Dedifferentiated amniotic fluid mesenchymal stem cell (primary cell): ENCODE measurements around the gene STAC3.

Experiments used
- DNase-seq: peaks from one replicate; pipeline ENCODE4 v3.0.0-alpha.2; 2016; ENCODE audit errors: extremely low spot score

The STAC3 gene

DNA sequence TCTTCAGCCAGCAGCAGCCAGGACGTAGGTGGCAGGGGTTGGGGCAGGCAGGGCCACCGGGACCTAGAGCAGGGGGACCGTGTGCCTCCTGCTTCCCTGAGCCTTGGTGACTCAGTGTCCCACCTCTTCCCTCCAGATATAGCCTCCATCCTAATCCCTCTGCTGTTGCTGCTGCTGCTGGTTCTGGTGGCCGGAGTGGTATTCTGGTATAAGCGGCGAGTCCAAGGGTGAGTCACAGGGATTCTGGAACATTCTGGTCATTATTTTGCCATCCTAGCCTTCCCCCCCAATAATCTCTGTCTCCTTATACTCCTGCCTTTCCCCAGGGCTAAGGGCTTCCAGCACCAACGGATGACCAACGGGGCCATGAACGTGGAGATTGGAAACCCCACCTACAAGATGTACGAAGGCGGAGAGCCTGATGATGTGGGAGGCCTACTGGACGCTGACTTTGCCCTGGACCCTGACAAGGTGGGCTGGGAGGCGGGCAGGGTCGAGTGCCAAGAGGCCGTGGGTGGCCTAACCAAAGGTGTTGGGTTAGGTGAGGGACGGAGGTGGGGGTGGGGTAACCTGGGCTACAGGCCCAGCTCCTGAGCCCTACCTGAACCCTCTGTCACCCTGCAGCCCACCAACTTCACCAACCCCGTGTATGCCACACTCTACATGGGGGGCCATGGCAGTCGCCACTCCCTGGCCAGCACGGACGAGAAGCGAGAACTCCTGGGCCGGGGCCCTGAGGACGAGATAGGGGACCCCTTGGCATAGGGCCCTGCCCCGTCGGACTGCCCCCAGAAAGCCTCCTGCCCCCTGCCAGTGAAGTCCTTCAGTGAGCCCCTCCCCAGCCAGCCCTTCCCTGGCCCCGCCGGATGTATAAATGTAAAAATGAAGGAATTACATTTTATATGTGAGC is 38.9 kb downstream of the STAC3 start:
- DNase-seq, result no peak

DNA sequence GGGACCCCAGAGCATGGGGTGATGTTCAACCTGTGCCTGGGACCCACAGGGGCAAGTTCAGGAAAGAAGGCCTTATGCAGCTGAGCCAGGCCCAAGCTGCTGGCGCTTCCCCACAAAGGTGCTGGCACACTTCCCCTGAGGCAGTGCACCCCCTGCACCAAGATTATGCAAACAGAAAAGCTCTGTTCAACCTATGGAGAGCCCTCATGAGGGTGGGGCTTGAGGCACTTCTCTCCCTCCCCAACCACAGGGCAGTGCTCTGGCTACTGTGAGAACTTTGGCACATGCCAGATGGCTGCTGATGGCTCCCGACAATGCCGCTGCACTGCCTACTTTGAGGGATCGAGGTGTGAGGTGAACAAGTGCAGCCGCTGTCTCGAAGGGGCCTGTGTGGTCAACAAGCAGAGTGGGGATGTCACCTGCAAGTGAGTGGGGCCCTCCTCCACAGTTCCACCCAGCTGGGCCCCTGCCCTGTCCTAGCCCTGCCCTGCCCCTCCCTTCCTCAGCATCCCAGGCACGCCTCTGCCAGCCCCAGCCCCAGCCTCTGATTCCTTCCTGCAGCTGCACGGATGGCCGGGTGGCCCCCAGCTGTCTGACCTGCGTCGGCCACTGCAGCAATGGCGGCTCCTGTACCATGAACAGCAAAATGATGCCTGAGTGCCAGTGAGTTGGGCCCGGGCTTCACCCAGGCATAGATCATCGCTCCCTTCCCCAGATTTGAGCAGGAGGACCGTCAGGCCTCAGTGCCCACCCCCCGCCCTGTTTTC is 39.9 kb downstream of the STAC3 start:
- no peak for DNase-seq

DNA sequence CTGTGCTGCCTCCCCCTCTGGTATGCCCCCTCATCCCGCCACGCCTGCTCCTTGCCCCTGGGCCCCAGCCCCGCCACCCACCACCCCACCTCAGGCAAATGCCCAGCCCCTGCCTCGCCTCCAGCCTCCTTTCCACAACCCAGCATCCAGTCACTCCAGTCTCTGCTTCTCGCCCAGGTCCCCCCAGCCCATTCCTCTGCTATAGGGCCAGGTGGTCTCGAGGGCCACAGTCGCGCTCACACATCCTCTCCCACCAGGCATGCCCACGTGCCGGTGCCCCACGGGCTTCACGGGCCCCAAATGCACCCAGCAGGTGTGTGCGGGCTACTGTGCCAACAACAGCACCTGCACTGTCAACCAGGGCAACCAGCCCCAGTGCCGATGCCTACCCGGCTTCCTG is 40.5 kb downstream of the STAC3 start:
- no peak for DNase-seq

DNA sequence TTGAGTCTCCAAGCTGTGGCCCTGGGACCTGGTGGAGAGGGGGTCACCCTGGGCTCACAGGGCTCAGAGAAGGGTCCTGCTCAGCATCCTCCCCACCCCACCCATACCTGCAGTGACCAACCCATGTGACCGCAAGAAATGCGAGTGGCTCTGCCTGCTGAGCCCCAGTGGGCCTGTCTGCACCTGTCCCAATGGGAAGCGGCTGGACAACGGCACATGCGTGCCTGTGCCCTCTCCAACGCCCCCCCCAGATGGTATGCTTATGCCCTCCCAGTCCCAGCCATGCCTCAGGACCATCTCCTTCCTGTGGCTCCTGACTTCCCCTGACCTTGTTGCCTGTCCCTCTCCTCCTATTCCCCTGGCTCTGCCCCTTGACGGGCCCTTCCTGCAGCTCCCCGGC is 41.1 kb downstream of the STAC3 start:
- DNase-seq, result no peak

DNA sequence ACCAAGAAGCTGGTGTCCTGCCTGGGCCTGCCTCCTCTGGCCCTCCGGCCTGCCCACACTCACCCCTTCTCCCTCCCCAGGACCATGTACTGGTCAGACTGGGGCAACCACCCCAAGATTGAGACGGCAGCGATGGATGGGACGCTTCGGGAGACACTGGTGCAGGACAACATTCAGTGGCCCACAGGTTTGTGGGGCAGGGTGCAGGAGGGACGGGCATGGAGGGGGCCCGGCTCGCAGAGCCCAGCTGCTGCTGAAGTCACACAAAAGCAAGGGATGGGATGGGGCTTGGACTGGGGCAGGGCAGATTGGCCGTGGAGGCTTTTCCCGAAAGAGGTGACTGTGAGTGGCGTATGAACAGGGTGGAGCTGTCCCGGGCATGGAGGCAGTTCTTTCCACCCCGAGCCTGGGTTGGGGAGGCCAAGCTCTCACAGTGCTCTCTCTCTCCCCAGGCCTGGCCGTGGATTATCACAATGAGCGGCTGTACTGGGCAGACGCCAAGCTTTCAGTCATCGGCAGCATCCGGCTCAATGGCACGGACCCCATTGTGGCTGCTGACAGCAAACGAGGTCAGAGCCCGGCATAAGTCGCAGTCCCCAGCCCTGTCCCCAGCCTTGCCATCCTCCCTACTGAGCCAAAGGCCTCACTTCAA is 42.2 kb downstream of the STAC3 start:
- DNase-seq, result no peak

DNA sequence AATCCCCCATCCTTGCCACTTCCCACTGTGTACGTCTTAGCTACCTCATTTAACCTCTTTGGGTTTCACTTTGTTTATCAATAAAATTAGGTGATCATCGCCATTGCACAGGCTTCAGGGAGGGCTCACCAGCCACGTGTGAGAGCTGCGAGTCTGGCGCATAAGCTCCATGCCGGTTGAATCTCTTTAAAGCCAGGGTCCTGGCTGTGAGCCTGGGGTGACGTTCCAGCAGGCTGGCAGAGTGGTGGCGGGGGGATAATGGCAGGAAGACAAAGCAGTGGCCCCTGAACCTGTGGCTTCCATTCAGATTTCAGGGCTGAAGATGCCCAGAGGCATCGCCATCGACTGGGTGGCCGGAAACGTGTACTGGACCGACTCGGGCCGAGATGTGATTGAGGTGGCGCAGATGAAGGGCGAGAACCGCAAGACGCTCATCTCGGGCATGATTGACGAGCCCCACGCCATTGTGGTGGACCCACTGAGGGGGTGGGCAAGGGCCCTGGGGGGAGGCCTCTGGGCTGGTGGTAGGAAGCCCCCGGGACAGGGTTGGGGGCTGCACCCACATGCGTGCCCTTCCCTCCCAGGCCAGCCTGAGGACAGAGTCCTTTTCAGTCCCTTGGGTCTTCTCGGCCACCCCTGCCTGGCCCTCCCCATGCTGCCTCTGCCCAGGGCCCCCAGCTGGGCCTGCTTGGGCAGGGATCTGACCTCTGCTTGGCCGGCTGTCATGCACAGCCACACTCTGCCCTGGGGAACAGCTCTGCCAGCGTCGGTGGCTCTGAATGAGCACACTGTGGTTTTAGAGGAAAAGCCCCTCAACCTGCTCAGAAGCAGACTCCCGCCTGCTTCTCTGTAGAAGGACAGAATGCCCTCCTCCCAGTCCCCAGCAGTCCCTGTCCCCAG is 43.0 kb downstream of the STAC3 start:
- no peak for DNase-seq

DNA sequence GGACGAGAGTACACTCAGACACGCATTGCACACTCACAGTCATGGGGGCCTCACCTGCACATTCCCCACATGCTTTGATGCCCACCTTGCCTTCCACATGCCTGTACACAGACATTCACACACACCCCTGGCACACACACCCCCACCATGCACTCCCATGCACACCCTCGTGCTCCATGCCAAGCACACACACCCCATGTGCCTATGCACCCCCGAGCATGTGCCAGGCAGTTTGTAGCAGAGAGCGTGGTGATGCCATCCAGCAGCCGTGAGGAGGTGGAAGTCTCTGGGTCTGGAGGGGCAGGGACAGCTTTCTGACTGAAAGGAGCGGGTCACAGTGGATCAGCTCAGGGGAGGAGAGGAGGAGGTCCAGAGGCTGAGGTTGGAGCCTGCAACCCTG is 45.1 kb downstream of the STAC3 start:
- DNase-seq, result no peak

DNA sequence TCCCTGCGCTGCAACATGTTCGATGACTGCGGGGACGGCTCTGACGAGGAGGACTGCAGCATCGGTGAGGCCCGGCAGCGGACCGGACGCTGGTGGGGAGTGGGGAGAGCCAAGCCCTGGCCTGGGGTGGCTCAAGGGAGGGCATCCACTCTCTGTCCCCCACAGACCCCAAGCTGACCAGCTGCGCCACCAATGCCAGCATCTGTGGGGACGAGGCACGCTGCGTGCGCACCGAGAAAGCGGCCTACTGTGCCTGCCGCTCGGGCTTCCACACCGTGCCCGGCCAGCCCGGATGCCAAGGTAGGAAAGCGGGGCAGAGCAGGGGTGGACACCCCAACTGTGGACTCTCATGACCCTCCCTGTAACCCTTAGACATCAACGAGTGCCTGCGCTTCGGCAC is 45.8 kb downstream of the STAC3 start:
- DNase-seq, result no peak

DNA sequence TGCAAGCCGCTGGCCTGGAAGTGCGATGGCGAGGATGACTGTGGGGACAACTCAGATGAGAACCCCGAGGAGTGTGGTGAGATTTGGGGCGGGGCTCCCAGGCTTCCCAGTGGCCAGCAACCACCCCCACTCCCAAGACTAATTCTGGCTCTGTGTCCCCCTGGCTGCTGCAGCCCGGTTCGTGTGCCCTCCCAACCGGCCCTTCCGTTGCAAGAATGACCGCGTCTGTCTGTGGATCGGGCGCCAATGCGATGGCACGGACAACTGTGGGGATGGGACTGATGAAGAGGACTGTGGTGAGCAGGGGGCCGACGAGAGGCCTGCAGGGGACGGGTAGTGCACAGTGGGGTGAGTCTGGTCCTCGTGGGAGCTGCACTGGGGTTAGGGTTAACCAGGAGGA is 46.5 kb downstream of the STAC3 start:
- DNase-seq, result no peak

DNA sequence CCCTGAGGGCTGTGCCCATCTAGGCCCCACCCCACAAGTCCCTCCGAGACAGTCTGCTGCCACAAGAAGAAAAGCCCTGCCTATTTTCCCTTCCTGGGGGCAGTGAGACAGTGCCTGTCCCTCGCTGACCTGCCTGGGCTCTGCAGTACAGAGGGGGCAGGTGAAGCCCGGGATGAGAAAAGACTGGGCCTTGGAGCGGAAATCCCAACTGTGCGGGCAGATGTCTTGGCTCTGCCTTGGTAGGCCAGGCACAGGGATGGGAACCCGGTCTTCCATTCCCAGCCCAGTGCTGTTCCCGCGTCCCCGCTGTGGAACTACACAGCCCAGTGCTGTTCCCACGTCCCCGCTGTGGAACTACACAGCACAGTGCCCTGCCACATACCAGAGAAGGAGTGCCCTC is 47.2 kb downstream of the STAC3 start:
- DNase-seq, result no peak

DNA sequence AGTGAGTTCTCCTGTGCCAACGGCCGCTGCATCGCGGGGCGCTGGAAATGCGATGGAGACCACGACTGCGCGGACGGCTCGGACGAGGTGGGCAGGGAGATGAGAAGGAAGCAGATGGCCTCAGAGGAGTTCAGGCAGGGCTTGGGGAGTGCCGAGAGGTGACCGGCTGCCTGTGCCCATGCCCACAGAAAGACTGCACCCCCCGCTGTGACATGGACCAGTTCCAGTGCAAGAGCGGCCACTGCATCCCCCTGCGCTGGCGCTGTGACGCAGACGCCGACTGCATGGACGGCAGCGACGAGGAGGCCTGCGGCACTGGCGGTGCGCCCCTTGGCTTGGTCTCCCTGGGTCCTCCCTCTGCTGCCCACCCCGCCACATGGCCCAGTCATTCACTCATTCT is 47.8 kb downstream of the STAC3 start:
- DNase-seq, result no peak

DNA sequence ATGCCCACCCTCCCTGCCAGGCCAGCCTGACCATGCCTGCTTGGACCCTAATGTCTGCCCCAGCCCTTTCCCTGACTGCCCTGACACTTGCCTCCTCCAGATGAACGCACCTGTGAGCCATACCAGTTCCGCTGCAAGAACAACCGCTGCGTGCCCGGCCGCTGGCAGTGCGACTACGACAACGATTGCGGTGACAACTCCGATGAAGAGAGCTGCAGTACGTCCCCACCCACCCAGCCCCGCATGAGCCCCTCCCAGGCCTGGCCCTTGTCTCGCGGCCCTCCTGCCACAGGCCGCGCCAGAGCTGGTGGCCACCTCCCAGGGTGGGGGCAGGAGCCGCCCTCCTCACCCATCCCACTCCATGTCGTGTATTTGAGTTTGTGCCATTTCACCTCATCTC is 48.7 kb downstream of the STAC3 start:
- DNase-seq, result no peak

DNA sequence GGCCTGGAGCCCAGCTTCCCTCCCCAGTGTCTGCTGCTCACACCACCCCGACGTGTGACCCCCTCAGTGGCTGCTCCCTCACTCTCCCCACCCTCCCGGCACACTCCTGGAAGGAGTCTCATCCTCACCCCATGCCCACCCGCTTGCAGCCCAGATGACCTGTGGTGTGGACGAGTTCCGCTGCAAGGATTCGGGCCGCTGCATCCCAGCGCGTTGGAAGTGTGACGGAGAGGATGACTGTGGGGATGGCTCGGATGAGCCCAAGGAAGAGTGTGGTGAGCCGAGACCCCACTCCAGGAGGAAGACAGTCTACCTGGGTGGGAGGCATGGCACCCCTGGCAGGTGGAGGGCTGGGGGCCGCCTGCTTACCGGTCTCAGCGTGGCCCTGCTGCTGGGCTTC is 49.4 kb downstream of the STAC3 start:
- DNase-seq, result no peak

DNA sequence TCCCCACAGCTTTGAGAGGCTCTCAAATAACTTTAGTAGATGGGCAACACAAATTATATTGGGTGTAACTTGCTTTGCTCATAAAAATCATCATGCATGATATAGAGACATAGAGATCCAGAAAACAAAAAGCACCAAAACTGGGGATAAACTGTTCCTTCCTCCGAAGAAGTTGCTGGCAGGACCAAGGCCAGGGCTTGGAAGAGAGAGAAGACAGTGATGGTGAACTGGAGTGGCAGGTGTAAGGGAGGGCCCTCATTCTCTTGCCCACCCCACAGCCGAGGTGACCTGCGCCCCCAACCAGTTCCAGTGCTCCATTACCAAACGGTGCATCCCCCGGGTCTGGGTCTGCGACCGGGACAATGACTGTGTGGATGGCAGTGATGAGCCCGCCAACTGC is 49.8 kb downstream of the STAC3 start:
- no peak for DNase-seq

DNA sequence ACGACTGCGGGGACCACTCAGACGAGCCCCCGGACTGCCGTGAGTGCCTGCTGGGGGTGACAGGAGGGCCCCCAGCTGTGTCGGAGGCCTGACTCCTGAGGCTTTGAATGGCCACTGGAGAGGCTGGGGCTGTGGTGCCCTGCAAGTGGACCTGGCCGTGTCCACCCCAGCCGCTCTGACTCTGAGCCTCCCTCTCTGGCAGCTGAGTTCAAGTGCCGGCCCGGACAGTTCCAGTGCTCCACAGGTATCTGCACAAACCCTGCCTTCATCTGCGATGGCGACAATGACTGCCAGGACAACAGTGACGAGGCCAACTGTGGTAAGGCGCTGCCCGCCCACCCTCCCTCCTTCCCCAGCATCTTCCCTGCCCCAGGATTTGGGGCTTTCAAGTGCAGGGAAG is 50.5 kb downstream of the STAC3 start:
- no peak for DNase-seq

DNA sequence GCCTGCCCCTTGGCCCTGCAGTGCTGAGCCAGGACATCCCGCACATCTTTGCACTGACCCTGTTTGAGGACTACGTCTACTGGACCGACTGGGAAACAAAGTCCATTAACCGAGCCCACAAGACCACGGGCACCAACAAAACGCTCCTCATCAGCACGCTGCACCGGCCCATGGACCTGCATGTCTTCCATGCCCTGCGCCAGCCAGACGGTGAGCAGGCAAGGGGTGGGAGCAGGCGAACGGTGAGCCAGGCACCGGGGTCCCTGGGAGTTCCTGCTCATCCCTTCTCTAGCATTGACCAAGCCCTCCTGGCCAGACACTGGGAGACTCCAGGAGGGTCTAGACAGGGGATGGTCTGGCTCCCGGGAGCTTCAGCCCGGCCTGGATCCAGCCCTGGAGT is 51.8 kb downstream of the STAC3 start:
- DNase-seq, result no peak

DNA sequence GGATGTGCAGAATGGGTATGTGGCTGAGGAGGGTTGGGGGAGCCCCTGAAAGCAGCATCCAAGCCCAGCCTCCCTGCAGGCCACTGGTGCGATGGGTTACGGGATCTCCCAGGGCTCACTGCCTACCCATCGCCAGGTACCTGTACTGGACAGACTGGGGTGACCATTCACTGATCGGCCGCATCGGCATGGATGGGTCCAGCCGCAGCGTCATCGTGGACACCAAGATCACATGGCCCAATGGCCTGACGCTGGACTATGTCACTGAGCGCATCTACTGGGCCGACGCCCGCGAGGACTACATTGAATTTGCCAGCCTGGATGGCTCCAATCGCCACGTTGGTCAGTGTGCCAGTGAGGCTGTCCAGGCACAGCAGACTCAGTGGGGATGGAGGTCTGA is 52.7 kb downstream of the STAC3 start:
- DNase-seq, result no peak

DNA sequence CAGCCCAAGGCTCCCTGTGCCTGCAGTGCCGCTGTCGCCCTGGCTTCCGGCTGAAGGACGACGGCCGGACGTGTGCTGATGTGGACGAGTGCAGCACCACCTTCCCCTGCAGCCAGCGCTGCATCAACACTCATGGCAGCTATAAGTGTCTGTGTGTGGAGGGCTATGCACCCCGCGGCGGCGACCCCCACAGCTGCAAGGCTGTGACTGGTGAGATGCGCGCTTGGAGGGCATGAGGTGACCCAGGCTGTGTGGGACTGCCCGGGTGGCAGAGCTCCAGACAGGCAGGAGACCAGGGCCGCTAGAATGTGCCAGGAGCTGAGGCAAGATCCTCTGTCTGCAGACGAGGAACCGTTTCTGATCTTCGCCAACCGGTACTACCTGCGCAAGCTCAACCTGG is 54.0 kb downstream of the STAC3 start:
- no peak for DNase-seq

DNA sequence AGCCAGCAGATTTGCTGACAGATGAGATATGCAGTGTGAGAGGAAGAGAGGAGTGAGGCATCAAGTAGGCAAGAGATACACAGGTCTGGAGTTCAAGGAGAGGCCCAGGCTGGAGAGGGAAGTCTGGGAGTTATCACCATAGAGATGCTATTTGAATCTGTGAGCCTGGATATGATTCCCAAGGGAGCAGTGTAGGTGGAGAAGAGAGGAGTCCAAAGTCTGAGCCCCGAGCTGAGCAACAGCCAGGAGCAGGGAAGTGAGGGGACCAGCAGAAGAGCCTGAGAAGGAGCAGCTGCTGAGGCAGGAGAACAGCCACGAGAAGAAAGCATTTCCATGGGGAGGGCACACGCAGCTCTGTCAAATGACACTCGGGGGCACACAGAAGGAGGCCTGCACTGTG is 54.5 kb downstream of the STAC3 start:
- DNase-seq, result no peak

DNA sequence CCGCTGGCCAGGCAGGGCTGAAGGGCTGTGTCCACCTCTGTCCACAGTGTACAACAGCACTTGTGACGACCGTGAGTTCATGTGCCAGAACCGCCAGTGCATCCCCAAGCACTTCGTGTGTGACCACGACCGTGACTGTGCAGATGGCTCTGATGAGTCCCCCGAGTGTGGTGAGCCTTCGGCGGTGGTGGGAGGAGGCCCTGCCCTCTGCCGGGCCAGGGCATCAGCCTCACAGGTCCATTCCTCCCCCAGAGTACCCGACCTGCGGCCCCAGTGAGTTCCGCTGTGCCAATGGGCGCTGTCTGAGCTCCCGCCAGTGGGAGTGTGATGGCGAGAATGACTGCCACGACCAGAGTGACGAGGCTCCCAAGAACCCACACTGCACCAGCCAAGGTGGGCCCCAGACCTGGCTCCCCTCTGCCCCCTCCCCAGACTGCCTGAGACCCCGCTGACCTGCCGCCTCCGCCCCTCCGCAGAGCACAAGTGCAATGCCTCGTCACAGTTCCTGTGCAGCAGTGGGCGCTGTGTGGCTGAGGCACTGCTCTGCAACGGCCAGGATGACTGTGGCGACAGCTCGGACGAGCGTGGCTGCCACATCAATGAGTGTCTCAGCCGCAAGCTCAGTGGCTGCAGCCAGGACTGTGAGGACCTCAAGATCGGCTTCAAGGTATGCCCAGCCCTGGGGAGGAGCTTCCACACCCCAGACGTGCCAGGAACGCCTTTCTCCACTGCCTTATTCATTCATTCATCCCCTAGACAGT is 55.2 kb downstream of the STAC3 start:
- no peak for DNase-seq

DNA sequence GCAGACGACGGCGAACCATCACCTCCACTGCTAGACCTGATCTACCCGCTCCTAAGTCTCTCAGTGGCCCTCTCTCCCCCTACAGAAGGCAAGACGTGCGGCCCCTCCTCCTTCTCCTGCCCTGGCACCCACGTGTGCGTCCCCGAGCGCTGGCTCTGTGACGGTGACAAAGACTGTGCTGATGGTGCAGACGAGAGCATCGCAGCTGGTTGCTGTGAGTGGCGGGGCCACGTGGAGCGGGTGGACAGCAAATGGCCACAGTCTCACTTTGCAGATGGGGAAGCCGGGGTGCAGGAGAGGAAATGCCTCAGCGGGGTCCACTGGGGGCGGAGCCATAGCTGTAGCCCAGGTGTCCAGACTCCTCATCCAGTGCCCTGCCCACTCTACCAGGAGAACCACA is 55.8 kb downstream of the STAC3 start:
- DNase-seq, result no peak
